Osteocyte (in vitro differentiated cells): Measurements from ENCODE around the gene SRGAP3. TPM values are rescaled to one million over a fixed set of nuclear protein-coding genes. Genes with fewer than 3 reads are reported as not detected.

ENCODE experiments used
- DNase-seq: peaks from one replicate; pipeline ENCODE4 v3.0.0; 2021; ENCODE audit warnings: mixed read lengths; ENCODE audit not compliant: unreplicated experiment; ENCODE audit errors: extremely low spot score
- H3K27ac Mint-ChIP-seq: one replicate; pipeline ENCODE4 v1.8.0; 2021; ENCODE audit warnings: mild to moderate bottlenecking, mixed read lengths; ENCODE audit not compliant: unreplicated experiment
- H3K27me3 Mint-ChIP-seq: one replicate; pipeline ENCODE4 v1.8.0; 2021; ENCODE audit warnings: mixed read lengths; ENCODE audit not compliant: unreplicated experiment
- H3K36me3 Mint-ChIP-seq: one replicate; pipeline ENCODE4 v1.8.0; 2021; ENCODE audit warnings: mixed read lengths; ENCODE audit not compliant: unreplicated experiment
- H3K4me1 Mint-ChIP-seq: one replicate; pipeline ENCODE4 v1.8.0; 2021; ENCODE audit warnings: mixed read lengths; ENCODE audit not compliant: unreplicated experiment
- H3K4me3 Mint-ChIP-seq: one replicate; pipeline ENCODE4 v1.8.0; 2021; ENCODE audit warnings: mild to moderate bottlenecking, moderate library complexity, mixed read lengths; ENCODE audit not compliant: unreplicated experiment
- H3K9me3 Mint-ChIP-seq: one replicate; pipeline ENCODE4 v1.8.0; 2021; ENCODE audit warnings: mixed read lengths; ENCODE audit not compliant: unreplicated experiment
- total RNA-seq: library from RNA; stranded (reverse); gene quantifications from 2 replicates; pipeline ENCODE4 v1.2.1, GENCODE V29; 2021
- TF ChIP-seq, protein P1 (sequence below): fragments of 200-600 bp; sonication (generic); IDR thresholded peaks from 2 replicates; pipeline ENCODE4 v1.5.0; 2021; ENCODE audit warnings: antibody characterized with exemption, mild to moderate bottlenecking, moderate library complexity

The SRGAP3 gene
- total RNA-seq, 1 donor from 2014 or later = 2.6 TPM

DNA sequence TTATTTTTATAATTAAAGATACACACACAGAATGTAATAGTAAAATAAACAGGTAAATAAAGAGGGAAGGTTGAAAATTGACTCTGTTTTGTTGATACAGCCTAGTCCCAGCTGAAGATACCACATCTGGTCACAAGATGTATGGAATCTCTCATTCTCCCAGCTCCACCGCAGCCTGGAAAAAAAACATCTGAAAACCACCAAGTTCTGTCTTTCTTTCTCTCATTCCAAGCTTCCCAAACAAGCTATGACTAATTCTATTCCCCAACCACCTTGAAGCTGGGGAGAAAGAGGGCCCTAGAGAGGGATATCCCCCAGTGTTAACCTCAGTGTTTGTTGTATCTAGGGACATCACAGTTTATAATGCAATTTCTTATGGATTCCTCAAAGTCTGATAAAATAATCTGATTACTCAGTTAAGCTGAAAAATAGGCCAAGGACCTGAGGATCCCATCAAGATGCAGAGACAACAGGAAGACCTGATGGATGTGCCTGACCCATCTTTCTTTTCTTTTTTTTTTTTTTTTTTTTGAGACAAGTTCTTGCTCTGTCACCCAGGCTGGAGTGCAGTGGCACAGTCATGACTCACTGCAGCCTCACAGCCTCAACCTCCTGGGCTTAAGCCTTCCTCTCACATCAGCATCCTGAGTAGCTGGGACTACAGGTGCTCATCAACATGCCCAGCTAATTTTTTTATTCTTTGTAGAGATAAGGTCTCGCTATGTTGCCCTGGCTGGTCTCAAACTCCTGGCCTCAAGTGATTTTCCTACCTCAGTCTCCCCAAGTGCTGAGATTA, 38.1 kb downstream of the SRGAP3 start:
- TF ChIP-seq, protein P1, sequence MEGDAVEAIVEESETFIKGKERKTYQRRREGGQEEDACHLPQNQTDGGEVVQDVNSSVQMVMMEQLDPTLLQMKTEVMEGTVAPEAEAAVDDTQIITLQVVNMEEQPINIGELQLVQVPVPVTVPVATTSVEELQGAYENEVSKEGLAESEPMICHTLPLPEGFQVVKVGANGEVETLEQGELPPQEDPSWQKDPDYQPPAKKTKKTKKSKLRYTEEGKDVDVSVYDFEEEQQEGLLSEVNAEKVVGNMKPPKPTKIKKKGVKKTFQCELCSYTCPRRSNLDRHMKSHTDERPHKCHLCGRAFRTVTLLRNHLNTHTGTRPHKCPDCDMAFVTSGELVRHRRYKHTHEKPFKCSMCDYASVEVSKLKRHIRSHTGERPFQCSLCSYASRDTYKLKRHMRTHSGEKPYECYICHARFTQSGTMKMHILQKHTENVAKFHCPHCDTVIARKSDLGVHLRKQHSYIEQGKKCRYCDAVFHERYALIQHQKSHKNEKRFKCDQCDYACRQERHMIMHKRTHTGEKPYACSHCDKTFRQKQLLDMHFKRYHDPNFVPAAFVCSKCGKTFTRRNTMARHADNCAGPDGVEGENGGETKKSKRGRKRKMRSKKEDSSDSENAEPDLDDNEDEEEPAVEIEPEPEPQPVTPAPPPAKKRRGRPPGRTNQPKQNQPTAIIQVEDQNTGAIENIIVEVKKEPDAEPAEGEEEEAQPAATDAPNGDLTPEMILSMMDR = no peak
- Mint-ChIP-seq H3K27ac (no peak overlapping the region), H3K36me3 (no peaks in the 10 kb centered on the region), H3K4me3 (no peak overlapping the region), H3K4me1 (peaks cover 14% of the 10 kb centered on the region), H3K27me3 (peaks cover 16% of the 10 kb centered on the region), H3K9me3 (no peaks in the 10 kb centered on the region)
- no peak for DNase-seq

DNA sequence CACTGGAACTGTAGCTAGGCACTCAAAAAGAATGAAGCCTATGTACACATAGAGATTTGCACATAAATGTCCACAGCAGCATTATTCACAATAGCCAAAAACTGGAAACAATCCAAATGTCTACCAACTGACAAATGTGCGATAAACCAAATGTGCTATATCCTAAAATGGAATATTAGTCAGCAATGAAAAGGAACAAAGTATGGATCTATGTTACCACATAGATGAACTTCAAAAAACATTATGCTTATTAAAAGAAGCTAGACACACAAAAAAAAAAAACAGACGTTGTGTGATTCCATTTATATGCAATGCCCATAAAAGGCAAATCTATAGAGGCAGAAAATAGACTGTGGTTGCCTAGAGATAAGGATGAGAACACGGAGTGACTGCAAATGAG, 39.7 kb downstream of the SRGAP3 start:
- H3K4me3 Mint-ChIP-seq = no peak overlapping the region
- no peaks in the 10 kb centered on the region for H3K36me3 Mint-ChIP-seq
- no peak for DNase-seq
- H3K27me3 Mint-ChIP-seq = peaks cover 21% of the 10 kb centered on the region
- TF ChIP-seq, protein P1 = no peak
- no peak overlapping the region for H3K27ac Mint-ChIP-seq
- peaks cover 11% of the 10 kb centered on the region for H3K4me1 Mint-ChIP-seq
- no peaks in the 10 kb centered on the region for H3K9me3 Mint-ChIP-seq

DNA sequence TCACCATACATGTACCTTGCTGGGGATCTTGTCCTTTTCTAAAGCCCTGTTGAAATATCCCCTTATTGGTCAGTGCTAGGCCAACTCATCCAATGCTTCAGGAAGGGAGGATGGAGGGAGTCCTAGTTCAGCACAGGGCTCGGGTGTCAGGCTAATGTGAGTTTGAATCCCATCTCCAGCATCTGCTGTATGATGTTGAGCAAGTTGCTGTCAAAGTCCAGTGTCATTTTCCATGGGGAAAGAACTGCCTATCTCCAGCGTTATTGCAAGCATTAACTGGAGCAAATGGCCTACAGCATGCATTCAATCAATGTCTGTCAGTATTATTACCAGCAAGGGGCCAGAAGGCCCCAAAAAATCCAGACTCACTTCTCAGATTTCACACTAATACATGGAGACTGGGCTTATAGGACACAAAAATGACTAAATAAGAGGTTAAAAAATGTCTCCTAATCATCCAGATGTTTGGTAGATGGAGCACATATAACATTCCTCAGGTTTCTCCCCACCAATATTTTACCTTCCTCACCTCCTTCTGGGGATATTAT, 40.8 kb downstream of the SRGAP3 start:
- Mint-ChIP-seq H3K27ac (no peak overlapping the region), H3K4me1 (peaks cover 9% of the 10 kb centered on the region), H3K4me3 (no peak overlapping the region), H3K27me3 (peaks cover 25% of the 10 kb centered on the region), H3K36me3 (no peaks in the 10 kb centered on the region), H3K9me3 (no peaks in the 10 kb centered on the region)
- DNase-seq = no peak
- TF ChIP-seq, protein P1 = no peak

DNA sequence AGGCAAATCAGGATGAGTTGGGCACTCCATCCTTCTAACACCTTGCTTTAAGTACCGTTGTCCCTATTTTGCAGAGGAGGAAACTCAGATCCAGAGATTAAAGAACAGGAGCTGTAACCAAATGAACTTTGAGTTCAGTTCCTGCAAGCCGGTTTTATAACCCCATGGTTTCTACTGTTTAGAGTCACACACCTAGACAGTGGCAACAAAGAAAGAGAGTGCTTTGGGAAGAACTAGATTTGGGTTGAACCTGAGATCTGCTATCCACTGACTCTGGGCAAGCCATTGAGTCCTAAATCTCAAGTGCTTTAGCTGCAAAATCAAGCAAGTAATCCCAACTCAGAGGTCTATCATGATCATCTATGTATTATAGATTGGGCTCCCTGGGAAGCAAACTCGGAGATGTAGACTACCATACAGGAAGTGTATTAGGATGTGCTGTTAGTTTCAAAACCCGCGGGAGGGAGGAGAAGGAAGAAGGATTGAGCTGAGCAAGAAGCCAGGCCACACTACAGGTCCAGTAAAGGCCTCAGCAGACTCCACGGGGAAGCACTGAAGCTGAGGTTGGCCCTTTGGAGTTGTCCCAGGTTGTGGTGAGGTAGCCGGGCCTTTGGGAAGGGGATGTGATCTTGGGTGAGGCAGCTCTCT, 42.2 kb downstream of the SRGAP3 start:
- no peaks in the 10 kb centered on the region for H3K36me3 Mint-ChIP-seq
- no peaks in the 10 kb centered on the region for H3K9me3 Mint-ChIP-seq
- TF ChIP-seq, protein P1 = no peak
- peaks cover 9% of the 10 kb centered on the region for H3K4me1 Mint-ChIP-seq
- H3K4me3 Mint-ChIP-seq = no peak overlapping the region
- H3K27ac Mint-ChIP-seq = no peak overlapping the region
- DNase-seq = no peak
- peaks cover 31% of the 10 kb centered on the region for H3K27me3 Mint-ChIP-seq

DNA sequence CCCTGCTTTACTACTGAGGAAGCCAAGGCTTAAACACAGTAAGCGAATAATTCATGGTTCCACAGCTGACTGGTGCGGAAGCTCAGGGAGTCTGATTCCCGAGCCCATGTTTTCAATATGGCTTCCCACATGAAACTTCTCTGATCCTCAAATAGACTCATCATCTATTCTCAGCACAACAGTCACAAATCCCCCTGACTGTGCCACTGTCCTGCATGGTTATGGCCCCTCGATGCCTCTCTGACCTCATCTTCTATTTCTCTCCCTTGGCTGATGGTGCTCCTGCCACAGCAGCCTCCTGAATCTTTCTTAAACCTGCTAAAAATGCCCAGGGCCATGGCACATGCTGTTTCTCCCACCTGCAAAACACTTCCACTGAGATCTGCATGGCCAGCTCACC, 43.2 kb downstream of the SRGAP3 start:
- DNase-seq = no peak
- no peaks in the 10 kb centered on the region for H3K9me3 Mint-ChIP-seq
- TF ChIP-seq, protein P1 = no peak
- H3K4me1 Mint-ChIP-seq = peaks cover 9% of the 10 kb centered on the region
- no peak overlapping the region for H3K27ac Mint-ChIP-seq
- H3K27me3 Mint-ChIP-seq = peaks cover 34% of the 10 kb centered on the region
- H3K4me3 Mint-ChIP-seq = no peak overlapping the region
- H3K36me3 Mint-ChIP-seq = no peaks in the 10 kb centered on the region
